GM23338 (cell line): ENCODE data around the gene MRS2.
"Not testable (repeated sequence)": the region's sequence is repeated elsewhere in the genome, so short reads cannot be mapped to it uniquely, and the experiment has no call there.

Experiments
- CREB1 ChIP-seq: fragments of 250-450 bp; sonication (Bioruptor Pico); IDR thresholded peaks from 2 replicates; pipeline ENCODE4 v1.5.0; 2020; ENCODE audit warnings: low read depth, mild to moderate bottlenecking, moderate library complexity
- EZH2 ChIP-seq: fragments of 200-600 bp; sonication (generic); IDR thresholded peaks from one replicate; pipeline ENCODE4 v1.8.0; 2017; ENCODE audit warnings: antibody characterized with exemption, mild to moderate bottlenecking, low read depth; ENCODE audit not compliant: unreplicated experiment
- EZH2phosphoT487 ChIP-seq: fragments of 200-600 bp; sonication (generic); IDR thresholded peaks from one replicate; pipeline ENCODE4 v1.8.1; 2018; ENCODE audit warnings: antibody characterized with exemption; ENCODE audit not compliant: unreplicated experiment
- POLR2AphosphoS5 ChIP-seq: IDR thresholded peaks from 2 replicates; pipeline ENCODE4 v1.6.1; 2016; ENCODE audit warnings: antibody characterized with exemption, low read depth
- TF ChIP-seq, protein P1 (sequence below), 2 experiments: fragments of 200-600 bp in 1 of 2; sonication (generic) in 1 of 2; conservative IDR thresholded peaks; 2 replicates each; pipeline versions ENCODE4 v1.5.1 to v1.6.1; 2016 to 2017; ENCODE audit warnings: antibody characterized with exemption in 2 of 2, low read depth in 2 of 2, mild to moderate bottlenecking in 2 of 2, moderate library complexity in 1 of 2
- TF ChIP-seq, protein P2 (sequence below): IDR thresholded peaks from one replicate; pipeline ENCODE4 v1.6.1; 2018; ENCODE audit warnings: antibody characterized with exemption; ENCODE audit not compliant: unreplicated experiment

DNA sequence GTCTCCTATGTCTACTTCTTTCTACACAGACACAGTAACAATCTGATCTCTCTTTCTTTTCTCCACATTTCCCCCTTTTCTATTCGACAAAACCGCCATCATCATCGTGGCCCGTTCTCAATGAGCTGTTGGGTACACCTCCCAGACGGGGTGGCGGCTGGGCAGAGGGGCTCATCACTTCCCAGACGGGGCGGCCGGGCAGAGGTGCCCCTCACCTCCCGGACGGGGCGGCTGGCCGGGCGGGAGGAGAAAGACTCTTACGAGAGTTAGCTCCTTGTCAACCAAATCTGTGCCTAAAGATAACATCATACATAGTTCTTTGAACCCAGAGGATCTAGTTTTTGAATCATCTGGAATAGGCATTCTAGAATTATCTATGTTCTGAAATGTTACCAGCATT is 11.8 kb downstream of the MRS2 start:
- TF ChIP-seq, protein P1, sequence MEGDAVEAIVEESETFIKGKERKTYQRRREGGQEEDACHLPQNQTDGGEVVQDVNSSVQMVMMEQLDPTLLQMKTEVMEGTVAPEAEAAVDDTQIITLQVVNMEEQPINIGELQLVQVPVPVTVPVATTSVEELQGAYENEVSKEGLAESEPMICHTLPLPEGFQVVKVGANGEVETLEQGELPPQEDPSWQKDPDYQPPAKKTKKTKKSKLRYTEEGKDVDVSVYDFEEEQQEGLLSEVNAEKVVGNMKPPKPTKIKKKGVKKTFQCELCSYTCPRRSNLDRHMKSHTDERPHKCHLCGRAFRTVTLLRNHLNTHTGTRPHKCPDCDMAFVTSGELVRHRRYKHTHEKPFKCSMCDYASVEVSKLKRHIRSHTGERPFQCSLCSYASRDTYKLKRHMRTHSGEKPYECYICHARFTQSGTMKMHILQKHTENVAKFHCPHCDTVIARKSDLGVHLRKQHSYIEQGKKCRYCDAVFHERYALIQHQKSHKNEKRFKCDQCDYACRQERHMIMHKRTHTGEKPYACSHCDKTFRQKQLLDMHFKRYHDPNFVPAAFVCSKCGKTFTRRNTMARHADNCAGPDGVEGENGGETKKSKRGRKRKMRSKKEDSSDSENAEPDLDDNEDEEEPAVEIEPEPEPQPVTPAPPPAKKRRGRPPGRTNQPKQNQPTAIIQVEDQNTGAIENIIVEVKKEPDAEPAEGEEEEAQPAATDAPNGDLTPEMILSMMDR (conservative IDR thresholded peaks at IDR 0.05; ENCODE audit: low read depth in 2 of 2), result not testable (repeated sequence)
- TF ChIP-seq POLR2AphosphoS5; EZH2; CREB1 (CRISPR knock-in tag); EZH2phosphoT487: not testable (repeated sequence)
- TF ChIP-seq, protein P2, sequence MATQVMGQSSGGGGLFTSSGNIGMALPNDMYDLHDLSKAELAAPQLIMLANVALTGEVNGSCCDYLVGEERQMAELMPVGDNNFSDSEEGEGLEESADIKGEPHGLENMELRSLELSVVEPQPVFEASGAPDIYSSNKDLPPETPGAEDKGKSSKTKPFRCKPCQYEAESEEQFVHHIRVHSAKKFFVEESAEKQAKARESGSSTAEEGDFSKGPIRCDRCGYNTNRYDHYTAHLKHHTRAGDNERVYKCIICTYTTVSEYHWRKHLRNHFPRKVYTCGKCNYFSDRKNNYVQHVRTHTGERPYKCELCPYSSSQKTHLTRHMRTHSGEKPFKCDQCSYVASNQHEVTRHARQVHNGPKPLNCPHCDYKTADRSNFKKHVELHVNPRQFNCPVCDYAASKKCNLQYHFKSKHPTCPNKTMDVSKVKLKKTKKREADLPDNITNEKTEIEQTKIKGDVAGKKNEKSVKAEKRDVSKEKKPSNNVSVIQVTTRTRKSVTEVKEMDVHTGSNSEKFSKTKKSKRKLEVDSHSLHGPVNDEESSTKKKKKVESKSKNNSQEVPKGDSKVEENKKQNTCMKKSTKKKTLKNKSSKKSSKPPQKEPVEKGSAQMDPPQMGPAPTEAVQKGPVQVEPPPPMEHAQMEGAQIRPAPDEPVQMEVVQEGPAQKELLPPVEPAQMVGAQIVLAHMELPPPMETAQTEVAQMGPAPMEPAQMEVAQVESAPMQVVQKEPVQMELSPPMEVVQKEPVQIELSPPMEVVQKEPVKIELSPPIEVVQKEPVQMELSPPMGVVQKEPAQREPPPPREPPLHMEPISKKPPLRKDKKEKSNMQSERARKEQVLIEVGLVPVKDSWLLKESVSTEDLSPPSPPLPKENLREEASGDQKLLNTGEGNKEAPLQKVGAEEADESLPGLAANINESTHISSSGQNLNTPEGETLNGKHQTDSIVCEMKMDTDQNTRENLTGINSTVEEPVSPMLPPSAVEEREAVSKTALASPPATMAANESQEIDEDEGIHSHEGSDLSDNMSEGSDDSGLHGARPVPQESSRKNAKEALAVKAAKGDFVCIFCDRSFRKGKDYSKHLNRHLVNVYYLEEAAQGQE, result not testable (repeated sequence)
